ENCODE results near the gene ZNF638.

DNA sequence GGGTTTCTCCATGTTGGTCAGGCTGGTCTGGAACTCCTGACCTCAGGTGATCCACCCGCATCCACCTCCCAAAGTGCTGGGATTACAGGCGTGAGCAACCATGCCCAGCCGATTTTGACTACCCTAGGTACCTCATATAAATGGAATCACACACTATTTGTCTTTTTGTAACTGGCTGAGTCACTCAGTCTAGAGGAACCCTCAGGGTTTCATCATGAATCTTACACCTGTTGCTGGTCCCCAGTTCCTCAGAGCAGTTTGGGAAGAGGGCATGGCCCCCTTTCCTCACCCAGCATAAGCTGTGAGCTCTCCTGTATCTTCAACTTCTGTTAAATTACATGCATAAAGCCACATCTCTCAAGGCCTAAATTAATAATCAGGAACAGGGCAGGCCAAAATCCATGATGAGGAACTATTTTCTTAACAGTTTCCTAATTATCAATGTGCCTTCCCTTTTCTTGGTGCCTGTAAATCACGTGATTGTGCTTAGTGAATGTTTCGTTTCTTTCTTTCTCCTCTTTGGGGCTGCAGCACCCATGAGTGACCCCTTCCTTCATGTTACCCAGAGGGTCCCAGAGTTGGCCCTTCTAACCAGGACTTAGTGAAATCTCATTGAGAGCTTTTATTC is 142.6 kb downstream of the ZNF638 start:
- no peak for TF ChIP-seq POLR2A (IDR thresholded peaks at IDR 0.05)
- TF ChIP-seq, protein P1, sequence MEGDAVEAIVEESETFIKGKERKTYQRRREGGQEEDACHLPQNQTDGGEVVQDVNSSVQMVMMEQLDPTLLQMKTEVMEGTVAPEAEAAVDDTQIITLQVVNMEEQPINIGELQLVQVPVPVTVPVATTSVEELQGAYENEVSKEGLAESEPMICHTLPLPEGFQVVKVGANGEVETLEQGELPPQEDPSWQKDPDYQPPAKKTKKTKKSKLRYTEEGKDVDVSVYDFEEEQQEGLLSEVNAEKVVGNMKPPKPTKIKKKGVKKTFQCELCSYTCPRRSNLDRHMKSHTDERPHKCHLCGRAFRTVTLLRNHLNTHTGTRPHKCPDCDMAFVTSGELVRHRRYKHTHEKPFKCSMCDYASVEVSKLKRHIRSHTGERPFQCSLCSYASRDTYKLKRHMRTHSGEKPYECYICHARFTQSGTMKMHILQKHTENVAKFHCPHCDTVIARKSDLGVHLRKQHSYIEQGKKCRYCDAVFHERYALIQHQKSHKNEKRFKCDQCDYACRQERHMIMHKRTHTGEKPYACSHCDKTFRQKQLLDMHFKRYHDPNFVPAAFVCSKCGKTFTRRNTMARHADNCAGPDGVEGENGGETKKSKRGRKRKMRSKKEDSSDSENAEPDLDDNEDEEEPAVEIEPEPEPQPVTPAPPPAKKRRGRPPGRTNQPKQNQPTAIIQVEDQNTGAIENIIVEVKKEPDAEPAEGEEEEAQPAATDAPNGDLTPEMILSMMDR (IDR thresholded peaks at IDR 0.05) = no peak

Measured in thyroid gland (tissue), 4 donors.